ENCODE results near the gene MYO1G. TPM values are rescaled to one million over a fixed set of nuclear protein-coding genes. Genes with fewer than 3 reads are reported as not detected.

The MYO1G gene
- total RNA-seq, 1 experiment from 2014 or later = 0.46 TPM

DNA sequence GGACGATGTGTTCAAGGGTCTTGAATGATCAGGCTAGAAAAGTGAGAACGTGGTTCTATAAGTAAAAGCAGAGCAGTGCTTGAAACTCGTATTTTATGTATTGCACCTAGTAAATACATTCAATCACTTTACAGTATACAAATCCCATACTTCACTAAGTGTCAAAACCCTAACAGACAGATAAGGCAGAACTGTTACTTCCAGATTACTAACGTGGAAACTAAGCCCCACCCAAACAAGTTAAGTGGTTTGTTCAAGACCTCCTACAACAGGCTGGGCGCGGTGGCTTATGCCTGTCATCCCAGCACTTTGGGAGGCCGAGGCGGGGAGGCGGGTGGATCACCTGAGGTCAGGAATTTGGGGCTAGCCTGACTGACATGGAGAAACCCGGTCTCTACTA lies 9.2 kb upstream of the MYO1G start:
- Mint-ChIP-seq H3K27ac (no peak overlapping the region), H3K4me1 (peaks cover 33% of the 10 kb centered on the region), H3K9me3 (peaks cover 5% of the 10 kb centered on the region), H3K36me3 (peaks cover 41% of the 10 kb centered on the region), H3K27me3 (ENCODE audit: low read depth) (no peaks in the 10 kb centered on the region; the same call in 1 of the 2 replicates), H3K4me3 (peak overlapping the region; percentile 95; the same call in 1 of the 2 replicates)
- DNase-seq (ENCODE audit: low spot score) = no peak
- TF ChIP-seq TEAD1 (CRISPR knock-in tag; IDR thresholded peaks at IDR 0.05) = no peak
- TF ChIP-seq ZBTB21 (CRISPR knock-in tag; IDR thresholded peaks at IDR 0.05; ENCODE audit: borderline replicate concordance) = no peak
- no peak for TF ChIP-seq SOX15 (CRISPR knock-in tag; IDR thresholded peaks at IDR 0.05)
- no peak for TF ChIP-seq ZNF396 (CRISPR knock-in tag; IDR thresholded peaks at IDR 0.05; ENCODE audit: borderline replicate concordance)
- TF ChIP-seq, protein P1, sequence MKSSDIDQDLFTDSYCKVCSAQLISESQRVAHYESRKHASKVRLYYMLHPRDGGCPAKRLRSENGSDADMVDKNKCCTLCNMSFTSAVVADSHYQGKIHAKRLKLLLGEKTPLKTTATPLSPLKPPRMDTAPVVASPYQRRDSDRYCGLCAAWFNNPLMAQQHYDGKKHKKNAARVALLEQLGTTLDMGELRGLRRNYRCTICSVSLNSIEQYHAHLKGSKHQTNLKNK (CRISPR knock-in tag; IDR thresholded peaks at IDR 0.05) = no peak
- TF ChIP-seq CREM (CRISPR knock-in tag; IDR thresholded peaks at IDR 0.05) = no peak
- TF ChIP-seq E2F5 (CRISPR knock-in tag; IDR thresholded peaks at IDR 0.05) = no peak
- TF ChIP-seq, protein P2, sequence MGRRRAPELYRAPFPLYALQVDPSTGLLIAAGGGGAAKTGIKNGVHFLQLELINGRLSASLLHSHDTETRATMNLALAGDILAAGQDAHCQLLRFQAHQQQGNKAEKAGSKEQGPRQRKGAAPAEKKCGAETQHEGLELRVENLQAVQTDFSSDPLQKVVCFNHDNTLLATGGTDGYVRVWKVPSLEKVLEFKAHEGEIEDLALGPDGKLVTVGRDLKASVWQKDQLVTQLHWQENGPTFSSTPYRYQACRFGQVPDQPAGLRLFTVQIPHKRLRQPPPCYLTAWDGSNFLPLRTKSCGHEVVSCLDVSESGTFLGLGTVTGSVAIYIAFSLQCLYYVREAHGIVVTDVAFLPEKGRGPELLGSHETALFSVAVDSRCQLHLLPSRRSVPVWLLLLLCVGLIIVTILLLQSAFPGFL (CRISPR knock-in tag; IDR thresholded peaks at IDR 0.05; ENCODE audit: borderline replicate concordance) = no peak
- no peak for TF ChIP-seq FOXP1 (CRISPR knock-in tag; IDR thresholded peaks at IDR 0.05; ENCODE audit: borderline replicate concordance)
- TF ChIP-seq, protein P3, sequence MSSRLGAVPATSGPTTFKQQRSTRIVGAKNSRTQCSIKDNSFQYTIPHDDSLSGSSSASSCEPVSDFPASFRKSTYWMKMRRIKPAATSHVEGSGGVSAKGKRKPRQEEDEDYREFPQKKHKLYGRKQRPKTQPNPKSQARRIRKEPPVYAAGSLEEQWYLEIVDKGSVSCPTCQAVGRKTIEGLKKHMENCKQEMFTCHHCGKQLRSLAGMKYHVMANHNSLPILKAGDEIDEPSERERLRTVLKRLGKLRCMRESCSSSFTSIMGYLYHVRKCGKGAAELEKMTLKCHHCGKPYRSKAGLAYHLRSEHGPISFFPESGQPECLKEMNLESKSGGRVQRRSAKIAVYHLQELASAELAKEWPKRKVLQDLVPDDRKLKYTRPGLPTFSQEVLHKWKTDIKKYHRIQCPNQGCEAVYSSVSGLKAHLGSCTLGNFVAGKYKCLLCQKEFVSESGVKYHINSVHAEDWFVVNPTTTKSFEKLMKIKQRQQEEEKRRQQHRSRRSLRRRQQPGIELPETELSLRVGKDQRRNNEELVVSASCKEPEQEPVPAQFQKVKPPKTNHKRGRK (CRISPR knock-in tag; IDR thresholded peaks at IDR 0.05; ENCODE audit: borderline replicate concordance) = no peak
- TF ChIP-seq, protein P4, sequence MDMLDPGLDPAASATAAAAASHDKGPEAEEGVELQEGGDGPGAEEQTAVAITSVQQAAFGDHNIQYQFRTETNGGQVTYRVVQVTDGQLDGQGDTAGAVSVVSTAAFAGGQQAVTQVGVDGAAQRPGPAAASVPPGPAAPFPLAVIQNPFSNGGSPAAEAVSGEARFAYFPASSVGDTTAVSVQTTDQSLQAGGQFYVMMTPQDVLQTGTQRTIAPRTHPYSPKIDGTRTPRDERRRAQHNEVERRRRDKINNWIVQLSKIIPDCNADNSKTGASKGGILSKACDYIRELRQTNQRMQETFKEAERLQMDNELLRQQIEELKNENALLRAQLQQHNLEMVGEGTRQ (CRISPR knock-in tag; IDR thresholded peaks at IDR 0.05) = no peak
- no peak for TF ChIP-seq ZNF423 (CRISPR knock-in tag; IDR thresholded peaks at IDR 0.05)
- no peak for TF ChIP-seq RORB (CRISPR knock-in tag; IDR thresholded peaks at IDR 0.05)
- no peak for TF ChIP-seq ZNF121 (CRISPR knock-in tag; IDR thresholded peaks at IDR 0.05)
- no peak for TF ChIP-seq ATF3 (CRISPR knock-in tag; conservative IDR thresholded peaks at IDR 0.05)
- no peak for TF ChIP-seq CREB1 (CRISPR knock-in tag; IDR thresholded peaks at IDR 0.05)
- TF ChIP-seq NFATC4 (CRISPR knock-in tag; IDR thresholded peaks at IDR 0.05) = no peak
- ATAC-seq = no peak
- POLR2A ChIA-PET = no interaction called here
- CTCF ChIA-PET = interaction anchor here (0.7 kb wide), 1 partner anchor 9 kb away, joined by 4 read pairs; no protein-coding TSS in a partner anchor

GRCh38 chr7:44987457-44987856 lies 8.6 kb upstream of the MYO1G start:
- peak overlapping the region; percentile 97 for H3K27ac Mint-ChIP-seq
- DNase-seq (ENCODE audit: low spot score) (no peak), ATAC-seq (no peak)
- peak overlapping the region; percentile 95 for H3K4me3 Mint-ChIP-seq
- peaks cover 33% of the 10 kb centered on the region for H3K4me1 Mint-ChIP-seq
- H3K9me3 Mint-ChIP-seq = no peaks in the 10 kb centered on the region
- H3K36me3 Mint-ChIP-seq = peaks cover 42% of the 10 kb centered on the region
- ChIA-PET CTCF (no interaction called here), POLR2A (no interaction called here)
- no peaks in the 10 kb centered on the region; the same call in 1 of the 2 replicates for H3K27me3 Mint-ChIP-seq (ENCODE audit: low read depth)
- TF ChIP-seq MXD4 (CRISPR knock-in tag; IDR thresholded peaks at IDR 0.05; ENCODE audit: borderline replicate concordance) (no peak), GABPB1 (CRISPR knock-in tag; IDR thresholded peaks at IDR 0.05) (no peak), ERG (CRISPR knock-in tag; IDR thresholded peaks at IDR 0.05) (no peak), ZBTB21 (CRISPR knock-in tag; IDR thresholded peaks at IDR 0.05; ENCODE audit: borderline replicate concordance) (no peak), ELF4 (CRISPR knock-in tag; IDR thresholded peaks at IDR 0.05; ENCODE audit: low read depth) (no peak), TCF7 (CRISPR knock-in tag; IDR thresholded peaks at IDR 0.05; ENCODE audit: low read depth) (no peak), ESRRA (CRISPR knock-in tag; IDR thresholded peaks at IDR 0.05; ENCODE audit: borderline replicate concordance) (no peak), SOX15 (CRISPR knock-in tag; IDR thresholded peaks at IDR 0.05) (no peak), ZNF423 (CRISPR knock-in tag; IDR thresholded peaks at IDR 0.05) (no peak)
- TF ChIP-seq, protein P3 (CRISPR knock-in tag; IDR thresholded peaks at IDR 0.05; ENCODE audit: borderline replicate concordance) = no peak
- TF ChIP-seq, protein P5, sequence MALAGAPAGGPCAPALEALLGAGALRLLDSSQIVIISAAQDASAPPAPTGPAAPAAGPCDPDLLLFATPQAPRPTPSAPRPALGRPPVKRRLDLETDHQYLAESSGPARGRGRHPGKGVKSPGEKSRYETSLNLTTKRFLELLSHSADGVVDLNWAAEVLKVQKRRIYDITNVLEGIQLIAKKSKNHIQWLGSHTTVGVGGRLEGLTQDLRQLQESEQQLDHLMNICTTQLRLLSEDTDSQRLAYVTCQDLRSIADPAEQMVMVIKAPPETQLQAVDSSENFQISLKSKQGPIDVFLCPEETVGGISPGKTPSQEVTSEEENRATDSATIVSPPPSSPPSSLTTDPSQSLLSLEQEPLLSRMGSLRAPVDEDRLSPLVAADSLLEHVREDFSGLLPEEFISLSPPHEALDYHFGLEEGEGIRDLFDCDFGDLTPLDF (CRISPR knock-in tag; IDR thresholded peaks at IDR 0.05) = no peak
- TF ChIP-seq, protein P6, sequence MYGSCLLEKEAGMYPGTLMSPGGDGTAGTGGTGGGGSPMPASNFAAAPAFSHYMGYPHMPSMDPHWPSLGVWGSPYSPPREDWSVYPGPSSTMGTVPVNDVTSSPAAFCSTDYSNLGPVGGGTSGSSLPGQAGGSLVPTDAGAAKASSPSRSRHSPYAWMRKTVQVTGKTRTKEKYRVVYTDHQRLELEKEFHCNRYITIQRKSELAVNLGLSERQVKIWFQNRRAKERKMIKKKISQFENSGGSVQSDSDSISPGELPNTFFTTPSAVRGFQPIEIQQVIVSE (CRISPR knock-in tag; IDR thresholded peaks at IDR 0.05; ENCODE audit: borderline replicate concordance) = no peak
